ENCODE measurements around the gene HDAC7.

The HDAC7 gene

DNA sequence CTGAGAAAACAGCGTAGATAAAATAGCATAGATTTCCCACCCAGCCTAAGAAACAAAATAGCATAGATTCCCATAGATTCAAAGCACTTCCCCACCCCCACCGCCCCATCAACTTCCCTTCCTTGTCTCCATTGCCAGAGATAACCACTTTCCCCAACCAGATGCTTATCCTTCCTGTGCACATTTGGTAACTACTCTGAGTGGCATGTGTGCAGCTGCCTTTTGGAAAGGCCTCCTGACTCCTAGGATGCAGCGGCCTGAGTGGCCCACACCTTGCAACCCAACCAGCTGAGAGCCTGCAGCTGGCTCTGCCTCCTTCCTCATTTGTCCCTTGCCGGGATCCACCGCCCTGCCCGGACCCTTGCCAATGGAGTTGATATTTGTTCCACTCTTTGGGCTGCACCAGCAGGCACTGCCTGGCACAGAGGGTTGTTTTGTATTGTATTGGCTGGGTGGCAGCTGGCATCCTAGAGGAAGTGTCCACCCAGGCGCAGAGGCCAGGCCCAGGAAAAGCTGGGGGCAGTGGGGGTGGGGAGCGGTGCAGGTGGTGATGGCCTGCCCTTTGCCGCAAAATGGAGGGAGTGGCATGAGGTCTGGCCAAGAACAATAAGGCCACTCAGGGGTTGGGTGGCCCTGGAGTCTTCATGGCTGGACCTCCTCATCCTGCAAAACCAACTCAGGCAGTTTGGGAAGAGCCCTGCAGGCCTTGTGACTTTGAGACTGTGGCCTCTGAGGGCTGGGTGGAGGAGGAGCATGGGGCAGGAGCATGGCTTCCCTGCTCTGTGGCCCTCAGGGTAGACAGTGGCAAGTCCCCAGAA, 41.8 kb downstream of the HDAC7 start:
- Histone ChIP-seq H3K79me2 (ENCODE audit: control insufficient read depth, low read length) (peaks cover 6% of the 10 kb centered on the region), H3F3A (ENCODE audit: control insufficient read depth, insufficient read depth) (peaks cover 10% of the 10 kb centered on the region)

GRCh38 chr12:47777151-47777550, 42.6 kb downstream of the HDAC7 start:
- peaks cover 45% of the 10 kb centered on the region for H3K4me1 ChIP-seq (ENCODE audit: control insufficient read depth, low read length)

More for the DNA sequence above, 41.8 kb downstream of the HDAC7 start:
- H3K4me3 ChIP-seq (ENCODE audit: low read length), result no peak overlapping the region
- H3K4me1 ChIP-seq (ENCODE audit: control insufficient read depth, low read length), result peaks cover 42% of the 10 kb centered on the region
- no peak overlapping the region for H3K4me2 ChIP-seq (ENCODE audit: low read length)
- no peak overlapping the region for H3K27ac ChIP-seq (ENCODE audit: low read depth, low read length)
- H4K20me1 ChIP-seq (ENCODE audit: control insufficient read depth, insufficient read depth, low read depth, low read length), result no peaks in the 10 kb centered on the region
- no peaks in the 10 kb centered on the region for H3K9me3 ChIP-seq (ENCODE audit: control insufficient read depth, insufficient read depth, low read length)
- no peaks in the 10 kb centered on the region for H3K27me3 ChIP-seq (ENCODE audit: control insufficient read depth, low read length)
- no peaks in the 10 kb centered on the region for H3K9me2 ChIP-seq (replicated peaks; ENCODE audit: control insufficient read depth, low read length)
- TF ChIP-seq EZH2phosphoT487 (IDR thresholded peaks at IDR 0.05; ENCODE audit: borderline replicate concordance, low read length), result no peak
- TF ChIP-seq, protein P1, sequence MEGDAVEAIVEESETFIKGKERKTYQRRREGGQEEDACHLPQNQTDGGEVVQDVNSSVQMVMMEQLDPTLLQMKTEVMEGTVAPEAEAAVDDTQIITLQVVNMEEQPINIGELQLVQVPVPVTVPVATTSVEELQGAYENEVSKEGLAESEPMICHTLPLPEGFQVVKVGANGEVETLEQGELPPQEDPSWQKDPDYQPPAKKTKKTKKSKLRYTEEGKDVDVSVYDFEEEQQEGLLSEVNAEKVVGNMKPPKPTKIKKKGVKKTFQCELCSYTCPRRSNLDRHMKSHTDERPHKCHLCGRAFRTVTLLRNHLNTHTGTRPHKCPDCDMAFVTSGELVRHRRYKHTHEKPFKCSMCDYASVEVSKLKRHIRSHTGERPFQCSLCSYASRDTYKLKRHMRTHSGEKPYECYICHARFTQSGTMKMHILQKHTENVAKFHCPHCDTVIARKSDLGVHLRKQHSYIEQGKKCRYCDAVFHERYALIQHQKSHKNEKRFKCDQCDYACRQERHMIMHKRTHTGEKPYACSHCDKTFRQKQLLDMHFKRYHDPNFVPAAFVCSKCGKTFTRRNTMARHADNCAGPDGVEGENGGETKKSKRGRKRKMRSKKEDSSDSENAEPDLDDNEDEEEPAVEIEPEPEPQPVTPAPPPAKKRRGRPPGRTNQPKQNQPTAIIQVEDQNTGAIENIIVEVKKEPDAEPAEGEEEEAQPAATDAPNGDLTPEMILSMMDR (IDR thresholded peaks at IDR 0.05; ENCODE audit: low read depth, low read length, poor library complexity, severe bottlenecking), result no peak
- peaks cover 14% of the 10 kb centered on the region for H3K36me3 ChIP-seq (ENCODE audit: control insufficient read depth, low read length)

GRCh38 chr12:47776471-47777143, 43.1 kb downstream of the HDAC7 start:
- Histone ChIP-seq H3K9me3 (ENCODE audit: control insufficient read depth, insufficient read depth, low read length) (no peaks in the 10 kb centered on the region), H3F3A (ENCODE audit: control insufficient read depth, insufficient read depth) (peaks cover 10% of the 10 kb centered on the region), H3K36me3 (ENCODE audit: control insufficient read depth, low read length) (peaks cover 1% of the 10 kb centered on the region; the same call in 1 of the 2 replicates), H3K79me2 (ENCODE audit: control insufficient read depth, low read length) (peaks cover 6% of the 10 kb centered on the region), H3K9me2 (replicated peaks; ENCODE audit: control insufficient read depth, low read length) (no peaks in the 10 kb centered on the region), H4K20me1 (ENCODE audit: control insufficient read depth, insufficient read depth, low read depth, low read length) (no peaks in the 10 kb centered on the region), H3K4me1 (ENCODE audit: control insufficient read depth, low read length) (peaks cover 45% of the 10 kb centered on the region), H3K4me2 (ENCODE audit: low read length) (no peak overlapping the region), H3K27me3 (ENCODE audit: control insufficient read depth, low read length) (peaks cover 6% of the 10 kb centered on the region; the same call in 1 of the 2 replicates), H3K4me3 (ENCODE audit: low read length) (no peak overlapping the region), H3K27ac (ENCODE audit: low read depth, low read length) (no peak overlapping the region)
- TF ChIP-seq EZH2phosphoT487 (IDR thresholded peaks at IDR 0.05; ENCODE audit: borderline replicate concordance, low read length), result no peak
- TF ChIP-seq, protein P1 (IDR thresholded peaks at IDR 0.05; ENCODE audit: low read depth, low read length, poor library complexity, severe bottlenecking), result no peak

More at GRCh38 chr12:47777151-47777550, 42.6 kb downstream of the HDAC7 start:
- peaks cover 6% of the 10 kb centered on the region; the same call in 1 of the 2 replicates for H3K36me3 ChIP-seq (ENCODE audit: control insufficient read depth, low read length)
- no peak overlapping the region for H3K4me2 ChIP-seq (ENCODE audit: low read length)
- no peaks in the 10 kb centered on the region for H4K20me1 ChIP-seq (ENCODE audit: control insufficient read depth, insufficient read depth, low read depth, low read length)
- H3K27ac ChIP-seq (ENCODE audit: low read depth, low read length), result no peak overlapping the region
- no peak overlapping the region for H3K4me3 ChIP-seq (ENCODE audit: low read length)
- peaks cover 10% of the 10 kb centered on the region for H3F3A ChIP-seq (ENCODE audit: control insufficient read depth, insufficient read depth)
- TF ChIP-seq EZH2phosphoT487 (IDR thresholded peaks at IDR 0.05; ENCODE audit: borderline replicate concordance, low read length), result no peak
- TF ChIP-seq, protein P1 (IDR thresholded peaks at IDR 0.05; ENCODE audit: low read depth, low read length, poor library complexity, severe bottlenecking), result no peak
- H3K9me3 ChIP-seq (ENCODE audit: control insufficient read depth, insufficient read depth, low read length), result no peaks in the 10 kb centered on the region
- H3K27me3 ChIP-seq (ENCODE audit: control insufficient read depth, low read length), result peaks cover 4% of the 10 kb centered on the region; the same call in 1 of the 2 replicates
- H3K9me2 ChIP-seq (replicated peaks; ENCODE audit: control insufficient read depth, low read length), result no peaks in the 10 kb centered on the region
- peaks cover 6% of the 10 kb centered on the region for H3K79me2 ChIP-seq (ENCODE audit: control insufficient read depth, low read length)
